ENCODE data around the gene CEBPG.

GRCh38 chr19:33401683-33402420, 28.3 kb downstream of the CEBPG start:
- TF ChIP-seq CTCF (conservative IDR thresholded peaks at IDR 0.05; ENCODE audit: low read depth, low read length) (no peak), EZH2 (IDR thresholded peaks at IDR 0.05; ENCODE audit: borderline replicate concordance, low read depth, low read length, poor library complexity, severe bottlenecking) (no peak)
